ENCODE results near the gene ATP12A.
A peak's percentile ranks its signal among the peaks of the same experiment; 100 is the strongest.

The ATP12A gene

GRCh38 chr13:24748061-24748400 lies 67.8 kb downstream of the ATP12A start:
- Histone ChIP-seq H3K9me3 (ENCODE audit: control insufficient read depth in 1 of 2, low read length in 2 of 2) (no peaks in the 10 kb centered on the region), H3K27ac (ENCODE audit: low read length) (no peak overlapping the region), H3K4me3 (ENCODE audit: low read depth in 1 of 2, low read length in 2 of 2) (peak overlapping the region in 1 of 2 donors; percentile 63), H3K4me1 (ENCODE audit: control insufficient read depth in 1 of 2, insufficient read depth in 2 of 2, low read length in 2 of 2) (peaks cover 0 to 26% of the 10 kb centered on the region in 2 donors), H3K27me3 (ENCODE audit: low read depth, low read length) (peaks cover 4% of the 10 kb centered on the region), H3K36me3 (ENCODE audit: control insufficient read depth in 1 of 2, insufficient read depth in 2 of 2, low read length in 2 of 2) (no peaks in the 10 kb centered on the region)

GRCh38 chr13:24759197-24759596 lies 79.0 kb downstream of the ATP12A start:
- Histone ChIP-seq H3K4me1 (ENCODE audit: control insufficient read depth in 1 of 2, insufficient read depth in 2 of 2, low read length in 2 of 2) (no peaks in the 10 kb centered on the region), H3K36me3 (ENCODE audit: control insufficient read depth in 1 of 2, insufficient read depth in 2 of 2, low read length in 2 of 2) (no peaks in the 10 kb centered on the region), H3K27ac (ENCODE audit: low read length) (no peak overlapping the region), H3K27me3 (ENCODE audit: low read depth, low read length) (no peaks in the 10 kb centered on the region), H3K9me3 (ENCODE audit: control insufficient read depth in 1 of 2, low read length in 2 of 2) (no peaks in the 10 kb centered on the region), H3K4me3 (ENCODE audit: low read depth in 1 of 2, low read length in 2 of 2) (no peak overlapping the region)
